Endodermal cell (in vitro differentiated cells): ENCODE measurements around the gene WIPF1. TPM values are rescaled to one million over a fixed set of nuclear protein-coding genes. Genes with fewer than 3 reads are reported as not detected.

Experiments
- DNase-seq: peaks from one replicate; pipeline ENCODE4 v3.0.0-alpha.2; 2017
- H3K27ac ChIP-seq: 2 replicates; pipeline ENCODE4 v1.5.1; 2013; ENCODE audit warnings: mild to moderate bottlenecking, low read depth, low read length, moderate library complexity
- H3K27me3 ChIP-seq: 2 replicates; pipeline ENCODE4 v1.6.1; 2013; ENCODE audit warnings: mild to moderate bottlenecking, low read length, moderate library complexity; ENCODE audit not compliant: insufficient read depth, control insufficient read depth, poor library complexity, severe bottlenecking
- H3K36me3 ChIP-seq: 2 replicates; pipeline ENCODE4 v1.7.0; 2013; ENCODE audit warnings: mild to moderate bottlenecking, low read length, moderate library complexity; ENCODE audit not compliant: control insufficient read depth, insufficient read depth
- H3K4me1 ChIP-seq: one replicate; pipeline ENCODE4 v1.7.0; 2013; ENCODE audit warnings: low read length; ENCODE audit not compliant: control insufficient read depth, insufficient read depth
- H3K4me3 ChIP-seq: 2 replicates; pipeline ENCODE4 v1.5.1; 2013; ENCODE audit warnings: mild to moderate bottlenecking, low read length, moderate library complexity
- H3K9ac ChIP-seq: 2 replicates; pipeline ENCODE4 v1.6.1; 2013; ENCODE audit warnings: mild to moderate bottlenecking, low read length, moderate library complexity; ENCODE audit not compliant: poor library complexity, severe bottlenecking; ENCODE audit errors: extremely low read depth
- H3K9me3 ChIP-seq: 2 replicates; pipeline ENCODE4 v1.6.1; 2013; ENCODE audit warnings: mild to moderate bottlenecking, low read length, moderate library complexity; ENCODE audit not compliant: control insufficient read depth
- H3K27ac Mint-ChIP-seq: 2 replicates; pipeline ENCODE4 v1.8.0; 2020; ENCODE audit warnings: mixed read lengths
- H3K27me3 Mint-ChIP-seq: 2 replicates; pipeline ENCODE4 v1.8.0; 2021; ENCODE audit warnings: mild to moderate bottlenecking, mixed read lengths; ENCODE audit not compliant: insufficient read depth
- H3K36me3 Mint-ChIP-seq: 2 replicates; pipeline ENCODE4 v1.8.0; 2020; ENCODE audit warnings: low read depth, mixed read lengths
- H3K4me1 Mint-ChIP-seq: 2 replicates; pipeline ENCODE4 v1.8.0; 2020; ENCODE audit warnings: mixed read lengths
- H3K4me3 Mint-ChIP-seq: 2 replicates; pipeline ENCODE4 v1.8.0; 2020; ENCODE audit warnings: mild to moderate bottlenecking, moderate library complexity, mixed read lengths
- H3K9me3 Mint-ChIP-seq: 2 replicates; pipeline ENCODE4 v1.8.0; 2020; ENCODE audit warnings: mild to moderate bottlenecking, mixed read lengths
- CTCF ChIP-seq: fragments of 200-600 bp; sonication (generic); conservative IDR thresholded peaks from 2 replicates; pipeline ENCODE4 v1.5.0; 2021; ENCODE audit warnings: antibody characterized with exemption, mild to moderate bottlenecking
- WGBS, 2 experiments: methylation state at CpG; one replicate each; pipeline versions ENCODE4 v1.1.5 to v1.1.7; 2013; ENCODE audit warnings: missing lambda C conversion rate in 2 of 2, mixed read lengths in 1 of 2; ENCODE audit not compliant: insufficient coverage in 1 of 2, insufficient read length in 1 of 2; 5-methylcytosine and 5-hydroxymethylcytosine counted together
- total RNA-seq, 2 donors: library from RNA; stranded (reverse); fragmentation: NEBNext Ultra II Directional in 1 of 2; extraction: Animal tissue kit (Norgen Biotek cat#: 25700) in 1 of 2; gene quantifications; 2 replicates in 1 of 2; 3 replicates in 1 of 2; pipeline ENCODE4 v1.2.1, GENCODE V29; 2021

The WIPF1 gene
- total RNA-seq, 2 donors from 2014 or later, result 21.5 to 28.5 TPM

- Mint-ChIP-seq H3K9me3 (peaks cover 8% of the 10 kb centered on the region), H3K27me3 (no peaks in the 10 kb centered on the region), H3K27ac (no peak overlapping the region), H3K4me3 (no peak overlapping the region), H3K4me1 (no peaks in the 10 kb centered on the region), H3K36me3 (peaks cover 2% of the 10 kb centered on the region)
- no peak overlapping the region for H3K9ac ChIP-seq
- H3K27me3 ChIP-seq, result no peaks in the 10 kb centered on the region
- no peak for DNase-seq
- H3K36me3 ChIP-seq, result no peaks in the 10 kb centered on the region
- H3K9me3 ChIP-seq, result no peaks in the 10 kb centered on the region
- H3K27ac ChIP-seq, result no peak overlapping the region
- 96 to 97% methylated on average over 4 to 6 of the region's 6 CpGs for WGBS, 2 experiments
- no peak overlapping the region for H3K4me3 ChIP-seq
- TF ChIP-seq CTCF, result no peak
- no peaks in the 10 kb centered on the region for H3K4me1 ChIP-seq
Measured at GRCh38 chr2:174599310-174599921, 1.8 kb upstream of the WIPF1 start.

DNA sequence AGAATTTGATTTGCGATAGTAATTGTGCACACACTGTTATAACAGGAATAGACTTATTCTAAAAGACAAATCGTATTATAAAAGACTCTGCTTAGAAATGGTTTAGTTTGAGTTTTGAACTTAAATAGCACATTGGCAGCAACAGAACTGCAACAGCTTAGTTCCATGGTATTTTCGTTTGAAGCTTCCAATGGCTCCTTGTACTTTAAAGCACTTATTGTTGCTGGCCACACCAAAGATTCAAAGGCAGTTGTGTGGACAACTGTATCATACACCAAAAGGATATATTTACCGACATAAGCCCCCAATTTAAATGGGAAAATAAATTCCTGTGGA is 627 bp downstream of the WIPF1 start:
- WGBS, 2 experiments, result 89 to 94% methylated on average over 2 to 4 of the region's 4 CpGs

DNA sequence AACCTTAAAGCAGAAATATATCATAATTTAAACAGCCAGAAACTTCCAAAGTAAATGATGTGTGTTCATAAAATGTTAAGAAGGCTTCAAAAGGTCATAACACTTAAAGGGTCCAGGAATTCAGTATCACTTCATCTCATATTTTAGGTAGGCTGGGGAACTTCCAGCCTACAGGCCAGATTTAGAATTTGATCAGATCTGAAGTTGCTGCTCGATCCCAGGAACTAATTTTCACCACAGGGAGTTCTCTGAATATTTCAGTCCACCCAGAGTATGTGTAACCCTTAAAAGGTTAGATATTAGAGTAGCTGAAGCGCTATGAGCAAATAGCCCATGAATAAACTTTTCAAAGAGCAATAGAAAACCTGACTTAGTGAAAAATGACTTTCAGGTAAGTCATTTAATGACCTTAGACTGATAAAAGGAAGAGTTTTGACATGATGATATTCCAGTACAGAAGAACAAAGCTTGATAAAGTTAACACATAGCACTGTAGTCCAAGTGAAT is 1.7 kb downstream of the WIPF1 start:
- H3K4me3 Mint-ChIP-seq, result no peak overlapping the region
- H3K9me3 ChIP-seq, result no peaks in the 10 kb centered on the region
- no peaks in the 10 kb centered on the region for H3K36me3 ChIP-seq
- peaks cover 2% of the 10 kb centered on the region for H3K36me3 Mint-ChIP-seq
- H3K4me1 Mint-ChIP-seq, result peaks cover 7% of the 10 kb centered on the region
- peaks cover 8% of the 10 kb centered on the region for H3K9me3 Mint-ChIP-seq
- TF ChIP-seq CTCF, result no peak
- no peak overlapping the region for H3K9ac ChIP-seq
- no peak overlapping the region for H3K4me3 ChIP-seq
- H3K4me1 ChIP-seq, result peaks cover 3% of the 10 kb centered on the region
- 94 to 100% methylated on average over 1 to 2 of the region's 2 CpGs for WGBS, 2 experiments
- H3K27ac Mint-ChIP-seq, result no peak overlapping the region
- no peaks in the 10 kb centered on the region for H3K27me3 Mint-ChIP-seq
- H3K27ac ChIP-seq, result no peak overlapping the region
- no peaks in the 10 kb centered on the region for H3K27me3 ChIP-seq
- no peak for DNase-seq

More for the DNA sequence above, 627 bp downstream of the WIPF1 start:
- H3K9ac ChIP-seq, result no peak overlapping the region
- no peak overlapping the region for H3K4me3 ChIP-seq
- peaks cover 6% of the 10 kb centered on the region for H3K4me1 Mint-ChIP-seq
- no peaks in the 10 kb centered on the region for H3K4me1 ChIP-seq
- no peaks in the 10 kb centered on the region for H3K9me3 ChIP-seq
- no peaks in the 10 kb centered on the region for H3K36me3 ChIP-seq
- H3K36me3 Mint-ChIP-seq, result peaks cover 2% of the 10 kb centered on the region
- no peaks in the 10 kb centered on the region for H3K27me3 Mint-ChIP-seq
- H3K4me3 Mint-ChIP-seq, result no peak overlapping the region
- no peak overlapping the region for H3K27ac ChIP-seq
- TF ChIP-seq CTCF, result no peak
- DNase-seq, result no peak
- no peak overlapping the region for H3K27ac Mint-ChIP-seq
- H3K9me3 Mint-ChIP-seq, result peaks cover 8% of the 10 kb centered on the region
- no peaks in the 10 kb centered on the region for H3K27me3 ChIP-seq
